ENCODE measurements around the gene PIP5K1C.

DNA sequence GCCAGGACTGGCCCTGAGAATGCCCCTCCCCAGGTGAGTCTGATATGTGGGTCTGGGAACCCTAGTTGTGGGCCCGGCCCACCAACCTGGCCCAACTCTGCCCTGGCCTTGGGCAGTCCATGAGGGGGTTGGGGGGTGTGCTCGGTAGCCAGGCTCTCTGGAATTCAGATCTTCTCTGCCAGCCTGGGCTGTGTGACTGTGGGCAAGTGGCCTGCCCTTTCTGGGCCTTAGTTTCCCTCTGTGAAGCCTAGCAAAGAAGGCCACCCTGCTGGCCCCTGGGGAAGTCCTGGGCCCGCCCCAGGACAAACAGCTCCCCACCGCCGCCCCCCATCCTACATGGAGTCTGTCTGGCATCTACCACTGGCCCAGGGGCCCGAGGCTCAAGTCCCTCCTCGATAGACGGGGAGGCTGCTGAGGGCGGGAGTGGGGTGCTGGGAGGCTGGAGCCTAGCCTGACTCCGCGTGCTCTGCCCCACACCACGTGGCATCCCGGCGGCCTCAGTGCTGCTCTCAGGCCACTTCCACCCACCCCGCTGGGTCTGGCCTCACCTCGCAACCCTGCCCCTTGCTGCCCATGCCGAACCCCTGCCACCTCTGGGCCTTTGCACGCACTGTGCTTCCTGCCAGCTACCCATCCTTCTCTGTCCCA lies 85.3 kb downstream of the PIP5K1C start:
- TF ChIP-seq EZH2 (IDR thresholded peaks at IDR 0.05; ENCODE audit: borderline replicate concordance, low read depth, low read length, severe bottlenecking) (no peak), CTCF (IDR thresholded peaks at IDR 0.05; ENCODE audit: borderline replicate concordance, extremely low read depth, low read length, poor library complexity, severe bottlenecking) (no peak)
